Neural crest cell (in vitro differentiated cells): ENCODE data around the gene MEGF6. TPM values are rescaled to one million over a fixed set of nuclear protein-coding genes. Genes with fewer than 3 reads are reported as not detected.
A peak's percentile ranks its signal among the peaks of the same experiment; 100 is the strongest.

Experiments
- DNase-seq: peaks from one replicate; pipeline ENCODE4 v3.0.0; 2021; ENCODE audit warnings: low read depth, mixed read lengths, low spot score
- H3K27ac Mint-ChIP-seq: one replicate; pipeline ENCODE4 v1.8.0; 2021; ENCODE audit warnings: mild to moderate bottlenecking, mixed read lengths; ENCODE audit not compliant: unreplicated experiment
- H3K27me3 Mint-ChIP-seq: 2 replicates; pipeline ENCODE4 v1.8.0; 2021; ENCODE audit warnings: low read depth, mild to moderate bottlenecking, mixed read lengths
- H3K36me3 Mint-ChIP-seq: 2 replicates; pipeline ENCODE4 v1.8.0; 2021; ENCODE audit warnings: low read depth, mild to moderate bottlenecking, mixed read lengths
- H3K4me1 Mint-ChIP-seq: 2 replicates; pipeline ENCODE4 v1.8.0; 2021; ENCODE audit warnings: mixed read lengths
- H3K4me3 Mint-ChIP-seq: one replicate; pipeline ENCODE4 v1.8.0; 2021; ENCODE audit warnings: mild to moderate bottlenecking, mixed read lengths
- H3K9me3 Mint-ChIP-seq: 2 replicates; pipeline ENCODE4 v1.8.0; 2021; ENCODE audit warnings: mixed read lengths
- total RNA-seq: library from RNA; stranded (reverse); gene quantifications from 2 replicates; pipeline ENCODE4 v1.2.1, GENCODE V29; 2021
- TF ChIP-seq, protein P1 (sequence below): fragments of 200-600 bp; sonication (generic); conservative IDR thresholded peaks from 2 replicates; pipeline ENCODE4 v1.5.0; 2021; ENCODE audit warnings: antibody characterized with exemption, mild to moderate bottlenecking

The MEGF6 gene
- total RNA-seq, 1 donor from 2014 or later = 36.7 TPM

DNA sequence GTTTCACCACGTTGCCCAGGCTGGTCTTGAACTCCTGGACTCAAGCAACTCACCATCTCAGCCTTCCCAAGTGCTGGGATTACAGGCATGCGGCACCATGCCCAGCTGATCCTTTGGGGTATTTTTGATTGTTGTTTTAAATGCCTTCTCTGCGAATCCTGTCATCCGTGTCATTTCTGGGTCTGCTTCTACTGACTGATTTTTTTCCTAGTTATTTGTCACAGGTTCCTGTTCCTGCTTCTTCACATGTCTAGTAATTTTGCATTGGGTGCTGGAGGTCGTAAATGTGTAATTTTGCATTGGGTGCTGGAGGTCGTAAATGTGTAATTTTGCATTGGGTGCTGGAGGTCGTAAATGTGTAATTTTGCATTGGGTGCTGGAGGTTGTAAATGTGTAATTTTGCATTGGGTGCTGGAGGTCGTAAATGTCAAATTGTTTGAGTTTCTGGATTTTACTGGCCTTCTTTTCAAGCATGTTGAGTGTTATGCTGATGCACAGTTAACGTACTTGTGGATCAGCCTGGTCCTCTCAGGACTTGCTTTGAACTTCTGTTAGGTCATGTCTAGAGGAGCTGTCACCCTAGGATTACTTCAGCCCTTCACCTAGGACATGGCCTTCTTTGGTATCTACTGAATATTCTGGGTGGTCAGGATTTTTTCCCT, 161.0 kb downstream of the MEGF6 start:
- peaks cover 7% of the 10 kb centered on the region for H3K27me3 Mint-ChIP-seq
- no peak overlapping the region for H3K4me3 Mint-ChIP-seq
- no peak overlapping the region for H3K27ac Mint-ChIP-seq
- no peak for DNase-seq
- no peaks in the 10 kb centered on the region for H3K36me3 Mint-ChIP-seq
- H3K9me3 Mint-ChIP-seq = peaks cover 6% of the 10 kb centered on the region
- TF ChIP-seq, protein P1, sequence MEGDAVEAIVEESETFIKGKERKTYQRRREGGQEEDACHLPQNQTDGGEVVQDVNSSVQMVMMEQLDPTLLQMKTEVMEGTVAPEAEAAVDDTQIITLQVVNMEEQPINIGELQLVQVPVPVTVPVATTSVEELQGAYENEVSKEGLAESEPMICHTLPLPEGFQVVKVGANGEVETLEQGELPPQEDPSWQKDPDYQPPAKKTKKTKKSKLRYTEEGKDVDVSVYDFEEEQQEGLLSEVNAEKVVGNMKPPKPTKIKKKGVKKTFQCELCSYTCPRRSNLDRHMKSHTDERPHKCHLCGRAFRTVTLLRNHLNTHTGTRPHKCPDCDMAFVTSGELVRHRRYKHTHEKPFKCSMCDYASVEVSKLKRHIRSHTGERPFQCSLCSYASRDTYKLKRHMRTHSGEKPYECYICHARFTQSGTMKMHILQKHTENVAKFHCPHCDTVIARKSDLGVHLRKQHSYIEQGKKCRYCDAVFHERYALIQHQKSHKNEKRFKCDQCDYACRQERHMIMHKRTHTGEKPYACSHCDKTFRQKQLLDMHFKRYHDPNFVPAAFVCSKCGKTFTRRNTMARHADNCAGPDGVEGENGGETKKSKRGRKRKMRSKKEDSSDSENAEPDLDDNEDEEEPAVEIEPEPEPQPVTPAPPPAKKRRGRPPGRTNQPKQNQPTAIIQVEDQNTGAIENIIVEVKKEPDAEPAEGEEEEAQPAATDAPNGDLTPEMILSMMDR = no peak
- H3K4me1 Mint-ChIP-seq = peaks cover 6% of the 10 kb centered on the region

DNA sequence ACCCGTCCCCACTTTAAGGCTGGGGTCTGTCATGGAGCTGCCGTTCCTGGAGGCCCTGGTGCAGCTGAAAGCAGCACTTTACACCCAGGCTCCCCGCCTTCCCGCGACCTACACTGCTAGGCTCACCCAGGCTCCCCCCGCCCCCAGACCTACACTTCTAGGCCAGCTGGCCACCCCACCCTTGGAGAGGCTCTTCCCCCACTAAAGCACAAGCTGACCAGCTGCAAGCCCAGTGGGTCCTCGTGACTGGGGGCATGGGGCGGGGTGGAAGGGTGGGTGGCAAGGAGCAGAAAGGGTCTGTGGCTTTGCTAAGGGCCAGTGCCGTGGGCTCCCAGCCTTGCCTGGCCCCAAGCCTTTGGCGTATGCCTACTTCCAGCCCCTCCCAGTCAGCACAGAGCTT, 166.6 kb downstream of the MEGF6 start:
- no peak overlapping the region for H3K27ac Mint-ChIP-seq
- no peak for DNase-seq
- TF ChIP-seq, protein P1 = no peak
- no peak overlapping the region for H3K4me3 Mint-ChIP-seq
- peaks cover 4% of the 10 kb centered on the region for H3K27me3 Mint-ChIP-seq
- H3K36me3 Mint-ChIP-seq = no peaks in the 10 kb centered on the region
- H3K9me3 Mint-ChIP-seq = peaks cover 8% of the 10 kb centered on the region
- H3K4me1 Mint-ChIP-seq = peaks cover 48% of the 10 kb centered on the region

DNA sequence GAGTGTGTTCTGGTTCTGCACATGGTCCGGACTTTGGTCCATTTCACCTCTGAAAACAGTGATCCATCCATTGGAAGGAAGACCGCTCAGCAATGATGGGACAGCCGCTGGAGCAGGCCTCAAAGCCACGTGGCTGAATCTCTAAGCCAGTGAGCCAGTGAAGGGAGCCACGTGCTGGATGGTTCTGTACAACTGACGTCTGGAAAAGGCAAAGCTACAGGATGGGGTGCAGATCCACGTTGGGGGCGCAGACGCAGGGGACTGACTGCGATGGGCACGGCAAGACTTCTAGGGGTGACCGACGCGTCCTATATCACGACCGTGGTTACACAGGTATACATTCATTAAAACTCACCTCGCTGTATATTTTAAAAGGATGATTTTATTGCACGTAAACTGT, 167.0 kb downstream of the MEGF6 start:
- Mint-ChIP-seq H3K9me3 (peaks cover 8% of the 10 kb centered on the region), H3K36me3 (no peaks in the 10 kb centered on the region), H3K4me3 (no peak overlapping the region), H3K27me3 (no peaks in the 10 kb centered on the region), H3K4me1 (peaks cover 50% of the 10 kb centered on the region), H3K27ac (no peak overlapping the region)
- no peak for DNase-seq
- TF ChIP-seq, protein P1 = no peak

DNA sequence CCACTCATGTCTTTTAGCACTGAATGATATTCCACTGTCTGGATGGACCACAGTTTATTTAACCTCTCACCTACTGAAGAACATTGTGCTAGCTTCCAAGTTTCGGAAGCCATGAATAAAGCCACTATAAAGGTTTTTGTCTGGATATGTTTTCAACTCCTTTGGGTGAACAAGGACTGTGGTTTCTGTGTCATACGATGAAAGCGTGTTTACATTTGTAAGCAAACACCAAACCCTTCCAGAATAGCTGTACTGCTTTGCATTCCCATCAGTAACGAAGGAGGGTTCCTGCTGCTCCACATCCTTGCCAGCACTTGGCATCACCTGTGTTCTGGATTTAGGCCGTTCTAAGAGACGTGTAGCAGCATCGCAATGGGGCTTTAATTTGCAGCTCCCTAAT, 167.5 kb downstream of the MEGF6 start:
- DNase-seq = no peak
- Mint-ChIP-seq H3K27me3 (no peaks in the 10 kb centered on the region), H3K9me3 (peaks cover 8% of the 10 kb centered on the region), H3K4me1 (peaks cover 54% of the 10 kb centered on the region), H3K4me3 (no peak overlapping the region), H3K36me3 (no peaks in the 10 kb centered on the region), H3K27ac (no peak overlapping the region)
- TF ChIP-seq, protein P1 = no peak

DNA sequence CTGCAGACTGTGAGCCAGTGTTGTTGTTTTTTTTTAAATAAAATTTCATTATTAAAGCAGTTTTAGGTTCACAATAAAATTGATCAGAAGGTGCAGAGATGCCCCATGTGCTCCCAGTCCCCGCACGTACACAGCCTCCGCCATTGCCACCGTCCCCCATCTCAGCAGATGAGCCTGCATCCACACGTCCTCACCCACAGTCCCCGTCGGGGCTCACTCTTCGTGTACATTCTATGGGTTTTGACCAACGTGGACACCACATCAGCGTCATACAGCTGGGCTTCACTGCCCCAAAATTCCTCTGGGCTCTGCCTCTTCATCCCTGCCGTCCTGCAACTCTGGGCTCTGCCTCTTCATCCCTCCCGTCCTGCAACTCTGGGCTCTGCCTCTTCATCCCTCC, 168.4 kb downstream of the MEGF6 start:
- no peaks in the 10 kb centered on the region for H3K36me3 Mint-ChIP-seq
- peak overlapping the region; percentile 35 for H3K27ac Mint-ChIP-seq
- no peaks in the 10 kb centered on the region for H3K27me3 Mint-ChIP-seq
- H3K4me3 Mint-ChIP-seq = no peak overlapping the region
- peaks cover 5% of the 10 kb centered on the region for H3K9me3 Mint-ChIP-seq
- no peak for DNase-seq
- TF ChIP-seq, protein P1 = no peak
- H3K4me1 Mint-ChIP-seq = peaks cover 61% of the 10 kb centered on the region
